KMS-11 (cell line): Measurements from ENCODE around the gene KRTAP2-3.
"Not testable (repeated sequence)": the region's sequence is repeated elsewhere in the genome, so short reads cannot be mapped to it uniquely, and the experiment has no call there.

Source experiments
- H2AFZ ChIP-seq: fragments of 200-600 bp; sonication (generic); 2 replicates; pipeline ENCODE4 v1.6.1; 2016; ENCODE audit warnings: antibody characterized with exemption, mixed run types, low read depth
- H3K27ac ChIP-seq: fragments of 200-600 bp; sonication (generic); 2 replicates; pipeline ENCODE4 v1.6.1; 2016; ENCODE audit warnings: mild to moderate bottlenecking, mixed run types
- H3K27me3 ChIP-seq: fragments of 200-600 bp; sonication (generic); 2 replicates; pipeline ENCODE4 v1.6.1; 2017; ENCODE audit warnings: mild to moderate bottlenecking, low read depth, mixed run types, moderate library complexity; ENCODE audit not compliant: insufficient read depth
- H3K36me3 ChIP-seq: fragments of 200-600 bp; sonication (generic); 2 replicates; pipeline ENCODE4 v1.6.1; 2017; ENCODE audit warnings: mild to moderate bottlenecking, mixed run types; ENCODE audit not compliant: insufficient read depth
- H3K4me1 ChIP-seq: fragments of 200-600 bp; sonication (generic); 2 replicates; pipeline ENCODE4 v1.6.1; 2016; ENCODE audit warnings: mild to moderate bottlenecking, low read depth, mixed run types; ENCODE audit not compliant: poor library complexity, severe bottlenecking
- H3K4me2 ChIP-seq: fragments of 200-600 bp; sonication (generic); 2 replicates; pipeline ENCODE4 v1.7.0; 2016; ENCODE audit warnings: mild to moderate bottlenecking, mixed run types
- H3K4me3 ChIP-seq: fragments of 200-600 bp; sonication (generic); IDR thresholded peaks from 2 replicates; pipeline ENCODE4 v1.6.1; 2017; ENCODE audit warnings: low read depth, low read length, mixed read lengths; ENCODE audit not compliant: insufficient read depth
- H3K79me2 ChIP-seq: fragments of 200-600 bp; sonication (generic); 2 replicates; pipeline ENCODE4 v1.6.1; 2016; ENCODE audit warnings: low read depth, mixed run types; ENCODE audit not compliant: insufficient read depth
- H3K9ac ChIP-seq: fragments of 200-600 bp; sonication (generic); 2 replicates; pipeline ENCODE4 v1.6.1; 2016; ENCODE audit warnings: mild to moderate bottlenecking, mixed run types
- H4K20me1 ChIP-seq: fragments of 200-600 bp; sonication (generic); 2 replicates; pipeline ENCODE4 v1.6.1; 2016; ENCODE audit warnings: mild to moderate bottlenecking, mixed run types; ENCODE audit not compliant: insufficient read depth
- TF ChIP-seq, protein P1 (sequence below): fragments of 200-600 bp; sonication (generic); conservative IDR thresholded peaks from 2 replicates; pipeline ENCODE4 v1.6.1; 2017; ENCODE audit warnings: low read depth, mild to moderate bottlenecking, antibody characterized with exemption, low read length, moderate library complexity, mixed read lengths

The KRTAP2-3 gene

GRCh38 chr17:41069031-41069430 is 9.1 kb upstream of the KRTAP2-3 start:
- no peak overlapping the region for H3K4me2 ChIP-seq
- no peak overlapping the region for H2AFZ ChIP-seq
- H3K79me2 ChIP-seq = no peaks in the 10 kb centered on the region
- H3K4me1 ChIP-seq = no peaks in the 10 kb centered on the region
- H3K27me3 ChIP-seq = no peaks in the 10 kb centered on the region
- TF ChIP-seq, protein P1, sequence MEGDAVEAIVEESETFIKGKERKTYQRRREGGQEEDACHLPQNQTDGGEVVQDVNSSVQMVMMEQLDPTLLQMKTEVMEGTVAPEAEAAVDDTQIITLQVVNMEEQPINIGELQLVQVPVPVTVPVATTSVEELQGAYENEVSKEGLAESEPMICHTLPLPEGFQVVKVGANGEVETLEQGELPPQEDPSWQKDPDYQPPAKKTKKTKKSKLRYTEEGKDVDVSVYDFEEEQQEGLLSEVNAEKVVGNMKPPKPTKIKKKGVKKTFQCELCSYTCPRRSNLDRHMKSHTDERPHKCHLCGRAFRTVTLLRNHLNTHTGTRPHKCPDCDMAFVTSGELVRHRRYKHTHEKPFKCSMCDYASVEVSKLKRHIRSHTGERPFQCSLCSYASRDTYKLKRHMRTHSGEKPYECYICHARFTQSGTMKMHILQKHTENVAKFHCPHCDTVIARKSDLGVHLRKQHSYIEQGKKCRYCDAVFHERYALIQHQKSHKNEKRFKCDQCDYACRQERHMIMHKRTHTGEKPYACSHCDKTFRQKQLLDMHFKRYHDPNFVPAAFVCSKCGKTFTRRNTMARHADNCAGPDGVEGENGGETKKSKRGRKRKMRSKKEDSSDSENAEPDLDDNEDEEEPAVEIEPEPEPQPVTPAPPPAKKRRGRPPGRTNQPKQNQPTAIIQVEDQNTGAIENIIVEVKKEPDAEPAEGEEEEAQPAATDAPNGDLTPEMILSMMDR = no peak
- H4K20me1 ChIP-seq = no peaks in the 10 kb centered on the region
- no peak overlapping the region for H3K4me3 ChIP-seq
- no peak overlapping the region for H3K27ac ChIP-seq
- no peaks in the 10 kb centered on the region for H3K36me3 ChIP-seq
- H3K9ac ChIP-seq = no peak overlapping the region

DNA sequence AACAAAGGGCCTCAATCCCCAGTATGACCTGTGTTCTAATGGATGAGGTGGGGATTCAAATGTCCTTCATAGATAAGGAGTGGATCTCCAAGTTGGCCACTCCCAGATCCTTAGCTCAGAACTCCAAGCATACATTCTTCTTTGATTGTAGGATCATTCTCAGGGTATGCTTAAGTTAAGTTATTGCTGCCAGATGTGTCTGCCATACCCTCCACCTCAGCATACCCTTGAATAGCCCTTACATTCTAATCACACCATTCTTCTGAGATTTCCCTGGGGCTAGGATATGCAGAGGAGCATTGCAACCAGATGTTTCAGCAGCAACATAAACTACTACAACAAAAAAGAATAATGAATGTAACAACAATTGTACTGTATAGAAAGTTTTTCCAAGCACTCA is 7.4 kb upstream of the KRTAP2-3 start:
- Histone ChIP-seq H2AFZ (no peak overlapping the region), H3K27me3 (no peaks in the 10 kb centered on the region), H3K4me3 (no peak overlapping the region), H4K20me1 (no peaks in the 10 kb centered on the region), H3K27ac (no peak overlapping the region), H3K9ac (no peak overlapping the region), H3K36me3 (no peaks in the 10 kb centered on the region), H3K4me2 (no peak overlapping the region), H3K79me2 (no peaks in the 10 kb centered on the region), H3K4me1 (no peaks in the 10 kb centered on the region)
- TF ChIP-seq, protein P1 = no peak

- H3K27ac ChIP-seq = no peak within 1 kb of the TSS
- no peaks in the 10 kb centered on the region for H3K36me3 ChIP-seq
These were observed 6.1 kb upstream of the KRTAP2-3 start, which contains the start of gene KRTAP2-4 for GRCh38 chr17:41065829-41066624. KRTAP2-4 (minus strand) TSS chr17:41065879; CDS start chr17:41065845, 34 bp downstream.

GRCh38 chr17:41065016-41065689 is 5.2 kb upstream of the KRTAP2-3 start:
- H3K27ac ChIP-seq, H3K27me3 ChIP-seq, H3K79me2 ChIP-seq, H2AFZ ChIP-seq, H3K9ac ChIP-seq, H3K4me3 ChIP-seq, H3K4me2 ChIP-seq, H4K20me1 ChIP-seq, H3K4me1 ChIP-seq, H3K36me3 ChIP-seq: not testable (repeated sequence)

More at GRCh38 chr17:41065829-41066624, 6.1 kb upstream of the KRTAP2-3 start, which contains the start of gene KRTAP2-4:
- Histone ChIP-seq H3K4me1 (no peaks in the 10 kb centered on the region), H3K27me3 (no peaks in the 10 kb centered on the region), H3K4me3 (no peak within 1 kb of the TSS), H3K79me2 (no peaks in the 10 kb centered on the region), H3K9ac (no peak within 1 kb of the TSS), H2AFZ (no peak within 1 kb of the TSS), H4K20me1 (no peaks in the 10 kb centered on the region), H3K4me2 (no peak within 1 kb of the TSS)
- TF ChIP-seq, protein P1 = no peak
